Dedifferentiated amniotic fluid mesenchymal stem cell (primary cell): ENCODE measurements around the gene CASK.

ENCODE experiments used
- DNase-seq: peaks from one replicate; pipeline ENCODE4 v3.0.0-alpha.2; 2016; ENCODE audit errors: extremely low spot score

The CASK gene

DNA sequence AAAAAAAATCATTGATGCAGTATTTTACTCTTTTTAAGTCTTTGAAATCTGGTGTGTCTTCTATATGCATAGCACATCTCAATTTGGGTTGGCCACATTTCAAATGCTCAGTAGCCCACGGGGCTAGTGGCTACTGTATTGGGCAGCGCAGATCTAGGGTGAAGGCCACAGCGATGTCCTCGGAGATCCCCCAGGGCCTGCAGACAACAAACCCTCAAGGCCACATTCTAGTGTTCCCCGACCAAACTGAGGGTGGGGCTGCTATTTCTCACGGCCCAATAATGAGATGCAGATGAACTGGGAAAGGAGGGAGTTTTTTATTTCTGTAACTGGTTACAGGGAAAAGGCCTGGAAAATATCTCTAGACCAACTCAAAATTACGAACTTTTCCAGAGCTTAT is 452.6 kb downstream of the CASK start:
- no peak for DNase-seq

DNA sequence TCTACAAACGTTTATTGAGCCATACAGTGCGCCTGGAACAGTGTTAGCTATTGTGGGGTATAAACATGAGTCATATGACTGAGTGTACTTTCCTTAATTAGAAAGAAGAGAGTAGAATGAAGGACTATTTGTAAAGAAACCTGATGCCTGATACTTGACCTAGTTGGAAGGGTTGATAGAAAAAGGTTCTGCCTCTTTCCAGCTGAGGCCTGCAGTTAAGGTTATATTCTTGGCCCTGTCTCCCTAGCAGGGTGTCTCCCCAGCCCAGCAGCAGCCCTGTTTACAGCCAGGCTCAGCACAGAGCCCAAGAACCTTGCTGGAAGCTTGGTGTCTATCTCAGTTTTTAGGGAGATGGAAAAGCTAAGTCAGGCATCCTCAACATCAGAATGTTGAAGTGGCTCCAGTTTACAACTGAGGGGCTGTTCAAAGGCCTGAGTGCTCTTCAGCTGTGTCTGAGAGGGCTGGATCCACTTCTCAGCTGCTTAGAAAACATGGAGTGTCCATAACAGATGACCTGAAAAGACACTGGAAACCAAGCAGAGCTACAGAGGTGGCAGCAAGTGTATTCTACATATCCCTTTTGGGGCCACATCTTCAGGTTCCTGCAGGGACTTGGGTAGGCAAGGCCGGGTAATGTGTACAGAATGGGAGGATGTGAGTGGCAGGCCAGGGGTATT is 454.6 kb downstream of the CASK start:
- no peak for DNase-seq
